GM12892 (cell line): Measurements from ENCODE around the gene UNG.

Source experiments
- DNase-seq: peaks from one replicate; pipeline ENCODE4 v3.0.0; 2011; ENCODE audit not compliant: insufficient read length
- FAIRE-seq: peaks from 2 replicates; lab custom pipeline; 2011; peaks lifted over from hg19 to GRCh38; lab: Jason Lieb, UNC
- POLR2A ChIP-seq: IDR thresholded peaks from 2 replicates; pipeline ENCODE4 v1.6.1; 2011; ENCODE audit warnings: low read depth, low read length, control low read depth
- POLR2AphosphoS5 ChIP-seq: IDR thresholded peaks from 2 replicates; pipeline ENCODE4 v1.6.1; 2011; ENCODE audit warnings: low read depth, low read length, control low read depth
- TAF1 ChIP-seq: IDR thresholded peaks from 2 replicates; pipeline ENCODE4 v1.6.1; 2011; ENCODE audit warnings: low read depth, mild to moderate bottlenecking, control low read depth, low read length, borderline replicate concordance

UNG gene

GRCh38 chr12:109151457-109151856, 54.1 kb downstream of the UNG start:
- FAIRE-seq (no peak), DNase-seq (no peak)
- TF ChIP-seq POLR2AphosphoS5 (no peak), POLR2A (no peak), TAF1 (no peak)

- TF ChIP-seq POLR2AphosphoS5: no peak
- TF ChIP-seq TAF1: no peak
- no peak for TF ChIP-seq POLR2A
- FAIRE-seq (no peak), DNase-seq (no peak)
These were observed 56.5 kb downstream of the UNG start for GRCh38 chr12:109153821-109154441.

- FAIRE-seq: no peak
- DNase-seq: peak; percentile 76
- TF ChIP-seq POLR2A (no peak), TAF1 (no peak), POLR2AphosphoS5 (no peak)
These were observed 57.3 kb downstream of the UNG start for GRCh38 chr12:109154451-109155438.

- FAIRE-seq (no peak), DNase-seq (no peak)
- no peak for TF ChIP-seq POLR2A
- no peak for TF ChIP-seq POLR2AphosphoS5
- no peak for TF ChIP-seq TAF1
These were observed 58.6 kb downstream of the UNG start for GRCh38 chr12:109156036-109156435.

GRCh38 chr12:109156586-109156985, 59.2 kb downstream of the UNG start:
- FAIRE-seq (no peak), DNase-seq (no peak)
- TF ChIP-seq POLR2A: no peak

GRCh38 chr12:109157986-109158385, 60.6 kb downstream of the UNG start:
- TF ChIP-seq POLR2A: no peak
- TF ChIP-seq TAF1: no peak
- no peak for TF ChIP-seq POLR2AphosphoS5
- DNase-seq (no peak), FAIRE-seq (no peak)

- DNase-seq: no peak
- no peak for FAIRE-seq
- no peak for TF ChIP-seq TAF1
- no peak for TF ChIP-seq POLR2A
- no peak for TF ChIP-seq POLR2AphosphoS5
These were observed 63.0 kb downstream of the UNG start for GRCh38 chr12:109160433-109160832.
